SH-SY5Y (cell line): ENCODE measurements around the gene KCNK16.

Experiments
- GATA2 ChIP-seq: IDR thresholded peaks from 2 replicates; pipeline ENCODE4 v1.6.1; 2011; ENCODE audit warnings: mild to moderate bottlenecking, low read depth, low read length
- GATA3 ChIP-seq: IDR thresholded peaks from 2 replicates; pipeline ENCODE4 v1.6.1; 2011; ENCODE audit warnings: low read depth, mild to moderate bottlenecking, low read length, moderate library complexity

DNA sequence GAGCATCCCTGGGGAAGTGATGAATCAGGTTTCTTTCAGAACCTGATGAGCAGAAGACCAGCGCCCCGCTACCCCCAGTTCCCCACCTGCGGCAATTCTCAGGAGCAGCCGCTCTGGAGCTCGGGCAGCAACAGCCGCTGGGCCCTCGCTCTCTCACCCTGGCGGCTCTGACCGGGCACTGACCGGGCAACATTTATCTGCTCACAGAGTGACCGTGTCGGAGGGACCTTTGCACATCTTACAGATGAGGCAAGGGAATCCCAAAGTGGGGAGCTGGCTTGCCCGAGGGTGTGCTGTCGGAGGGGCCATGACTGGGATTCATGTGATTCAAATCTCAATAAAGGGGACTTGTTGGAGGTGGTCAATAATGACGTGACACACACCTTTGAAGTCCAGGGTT, 26.2 kb upstream of the KCNK16 start:
- no peak for TF ChIP-seq GATA2
- TF ChIP-seq GATA3, result no peak
